OCI-LY1 (cell line): Measurements from ENCODE around the gene ZNF559.

Experiments
- CTCF ChIP-seq: fragments of 200-600 bp; sonication (generic), shearing (Covaris generic); IDR thresholded peaks from 2 replicates; pipeline ENCODE4 v1.5.1; 2017; ENCODE audit warnings: mild to moderate bottlenecking, antibody characterized with exemption, low read length, moderate library complexity, mixed read lengths
- EZH2 ChIP-seq: fragments of 200-600 bp; sonication (generic), shearing (Covaris generic); IDR thresholded peaks from 2 replicates; pipeline ENCODE4 v1.8.0; 2017; ENCODE audit warnings: borderline replicate concordance, mixed run types, mild to moderate bottlenecking, antibody characterized with exemption, low read length, moderate library complexity, mixed read lengths

DNA sequence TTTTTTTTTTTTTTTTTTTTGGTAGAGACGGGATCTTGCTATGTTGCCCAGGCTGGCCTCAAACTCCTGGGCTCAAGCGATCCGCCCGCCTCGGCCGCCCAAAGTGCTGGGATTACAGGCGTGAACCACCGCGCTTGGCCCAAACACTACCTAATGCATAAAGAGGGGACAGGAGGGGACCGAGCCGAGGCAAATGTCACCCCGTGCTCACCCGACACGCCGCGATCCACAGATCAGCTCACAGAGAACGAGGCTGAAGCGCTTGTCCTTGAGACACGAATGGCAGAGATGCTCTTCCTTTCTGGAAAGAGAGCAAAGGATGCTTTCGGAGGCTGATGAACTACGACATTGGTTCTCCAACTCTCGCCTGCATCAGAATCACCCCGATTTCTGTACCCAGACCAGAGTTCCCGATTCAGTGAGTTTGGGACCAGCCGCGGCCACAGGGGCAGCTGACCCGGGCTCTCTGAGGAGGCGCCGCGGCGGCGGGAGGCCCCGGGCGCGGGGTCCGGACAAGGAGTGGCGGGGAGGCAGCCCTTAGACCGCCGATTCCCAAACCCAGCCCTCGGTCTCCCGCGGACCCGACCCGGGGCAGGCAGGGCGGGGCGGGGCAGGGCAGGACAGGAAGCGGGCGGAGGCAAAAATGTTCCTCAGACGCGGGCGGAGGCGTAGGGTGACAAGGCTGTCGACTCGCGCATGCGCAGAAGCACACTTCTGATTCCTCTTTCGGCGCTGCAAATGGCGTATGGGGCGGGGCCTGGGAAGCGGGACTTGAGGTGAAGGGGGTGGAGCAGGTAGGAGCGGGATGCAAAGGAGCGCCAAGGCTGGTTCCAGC lies 14.6 kb upstream of the ZNF559 start, which contains the start of gene ZNF699:
- TF ChIP-seq CTCF (no peak), EZH2 (no peak)
